ENCODE data around the gene VRK3.

- TF ChIP-seq EZH2phosphoT487 (IDR thresholded peaks at IDR 0.05; ENCODE audit: borderline replicate concordance): no peak
- TF ChIP-seq, protein P1, sequence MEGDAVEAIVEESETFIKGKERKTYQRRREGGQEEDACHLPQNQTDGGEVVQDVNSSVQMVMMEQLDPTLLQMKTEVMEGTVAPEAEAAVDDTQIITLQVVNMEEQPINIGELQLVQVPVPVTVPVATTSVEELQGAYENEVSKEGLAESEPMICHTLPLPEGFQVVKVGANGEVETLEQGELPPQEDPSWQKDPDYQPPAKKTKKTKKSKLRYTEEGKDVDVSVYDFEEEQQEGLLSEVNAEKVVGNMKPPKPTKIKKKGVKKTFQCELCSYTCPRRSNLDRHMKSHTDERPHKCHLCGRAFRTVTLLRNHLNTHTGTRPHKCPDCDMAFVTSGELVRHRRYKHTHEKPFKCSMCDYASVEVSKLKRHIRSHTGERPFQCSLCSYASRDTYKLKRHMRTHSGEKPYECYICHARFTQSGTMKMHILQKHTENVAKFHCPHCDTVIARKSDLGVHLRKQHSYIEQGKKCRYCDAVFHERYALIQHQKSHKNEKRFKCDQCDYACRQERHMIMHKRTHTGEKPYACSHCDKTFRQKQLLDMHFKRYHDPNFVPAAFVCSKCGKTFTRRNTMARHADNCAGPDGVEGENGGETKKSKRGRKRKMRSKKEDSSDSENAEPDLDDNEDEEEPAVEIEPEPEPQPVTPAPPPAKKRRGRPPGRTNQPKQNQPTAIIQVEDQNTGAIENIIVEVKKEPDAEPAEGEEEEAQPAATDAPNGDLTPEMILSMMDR (conservative IDR thresholded peaks at IDR 0.05; ENCODE audit: low read length): no peak
Measured at GRCh38 chr19:50067575-50067974, 42.4 kb upstream of the VRK3 start.
